PC-9 (cell line): ENCODE data around the gene CLDND2. TPM values are rescaled to one million over a fixed set of nuclear protein-coding genes. Genes with fewer than 3 reads are reported as not detected.

ENCODE experiments used
- BruUV-seq: library from RNA; stranded (reverse); fragments of 400-500 nt; replicated peaks from 2 replicates; lab custom pipeline; 2021; lab: Mats Ljungman, UMichigan
- CTCF ChIA-PET: fragments of 300-600 bp; sonication (Branson Sonifier 250); formaldehyde crosslinking; loops from one replicate; lab custom pipeline; 2022; ENCODE audit warnings: antibody characterized with exemption; lab: Charles Lee
- POLR2A ChIA-PET: fragments of 300-600 bp; sonication (Branson Sonifier 250); formaldehyde crosslinking; loops from one replicate; lab custom pipeline; 2022; ENCODE audit warnings: antibody characterized with exemption; ENCODE audit not compliant: unreplicated experiment; lab: Charles Lee
- DNase-seq, 2 experiments: peaks; one replicate each; pipeline versions ENCODE4 v3.0.0 to v3.0.0-alpha.2; 2015 to 2022; ENCODE audit warnings: mixed read lengths in 1 of 2
- H2AFZ ChIP-seq: fragments of 200-600 bp; sonication (generic); 2 replicates; pipeline ENCODE4 v1.8.1; 2017; ENCODE audit warnings: antibody characterized with exemption
- H3F3A ChIP-seq: fragments of 200-600 bp; sonication (generic); 2 replicates; pipeline ENCODE4 v1.8.1; 2017; ENCODE audit warnings: antibody characterized with exemption, mild to moderate bottlenecking, low read depth; ENCODE audit not compliant: insufficient read depth
- H3K27ac ChIP-seq: fragments of 200-600 bp; sonication (generic); 2 replicates; pipeline ENCODE4 v1.6.1; 2016; ENCODE audit warnings: mixed run types
- H3K27me3 ChIP-seq: fragments of 200-600 bp; sonication (generic); 2 replicates; pipeline ENCODE4 v1.6.1; 2016; ENCODE audit warnings: low read depth, mixed run types; ENCODE audit not compliant: insufficient read depth
- H3K36me3 ChIP-seq: fragments of 200-600 bp; sonication (generic); 2 replicates; pipeline ENCODE4 v1.6.1; 2016; ENCODE audit warnings: low read depth, mixed run types
- H3K4me1 ChIP-seq: fragments of 200-600 bp; sonication (generic); replicated peaks from 2 replicates; pipeline ENCODE4 v1.6.1; 2016; ENCODE audit warnings: mixed run types; ENCODE audit not compliant: insufficient read depth
- H3K4me2 ChIP-seq: fragments of 200-600 bp; sonication (generic); 2 replicates; pipeline ENCODE4 v1.6.1; 2017; ENCODE audit warnings: mixed run types
- H3K4me3 ChIP-seq: fragments of 200-600 bp; sonication (generic); 2 replicates; pipeline ENCODE4 v1.6.1; 2016; ENCODE audit warnings: mixed run types
- H3K79me2 ChIP-seq: fragments of 200-600 bp; sonication (generic); 2 replicates; pipeline ENCODE4 v1.6.1; 2017; ENCODE audit warnings: low read depth, mixed run types
- H3K9me2 ChIP-seq: fragments of 200-600 bp; sonication (generic); 2 replicates; pipeline ENCODE4 v1.8.1; 2017; ENCODE audit warnings: mild to moderate bottlenecking; ENCODE audit not compliant: insufficient read depth
- H3K9me3 ChIP-seq: fragments of 200-600 bp; sonication (generic); 2 replicates; pipeline ENCODE4 v1.8.1; 2016; ENCODE audit warnings: low read depth; ENCODE audit not compliant: insufficient read depth
- H4K20me1 ChIP-seq: fragments of 200-600 bp; sonication (generic); 2 replicates; pipeline ENCODE4 v1.8.1; 2017; ENCODE audit not compliant: insufficient read depth
- CTCF ChIP-seq: fragments of 200-600 bp; sonication (generic); conservative IDR thresholded peaks from 2 replicates; pipeline ENCODE4 v1.6.1; 2017; ENCODE audit warnings: mixed run types, antibody characterized with exemption, mild to moderate bottlenecking, moderate library complexity
- EZH2 ChIP-seq: fragments of 200-600 bp; sonication (generic); IDR thresholded peaks from 2 replicates; pipeline ENCODE4 v1.8.0; 2017; ENCODE audit warnings: antibody characterized with exemption, low read depth
- intact Hi-C: fragments of 100-400 bp; cut with micrococcal nuclease; formaldehyde crosslinking; loops from one replicate; pipeline ENCODE4 v1.10.0; 2022; ENCODE audit not compliant: unreplicated experiment
- total RNA-seq: library from RNA; stranded (reverse); gene quantifications from 2 replicates; pipeline ENCODE4 v1.2.3, GENCODE V29; 2021

Gene CLDND2
- total RNA-seq, 1 experiment from 2014 or later: 4.5 TPM

DNA sequence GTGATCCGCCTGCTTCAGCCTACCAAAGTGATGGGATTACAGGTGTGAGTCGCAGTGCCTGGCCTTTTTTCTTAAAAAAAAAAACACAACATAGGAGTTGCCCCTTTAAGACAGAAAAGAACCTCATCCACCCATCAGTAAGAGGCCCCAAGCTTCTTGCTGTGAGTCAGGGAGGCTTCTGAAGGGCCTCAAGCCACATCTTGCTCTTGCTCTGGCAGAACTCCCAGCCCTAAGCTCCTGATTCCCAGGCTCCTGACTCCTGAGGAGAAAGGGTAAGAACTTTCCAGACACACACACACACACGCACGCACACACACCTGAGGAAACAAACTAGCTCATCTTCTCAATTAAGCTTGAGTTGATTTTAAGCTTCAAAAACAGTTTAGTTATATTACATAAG is 9.5 kb downstream of the CLDND2 start:
- BruUV-seq: no TSS peak
- POLR2A ChIA-PET: interaction anchor here (0.6 kb wide), 1 partner anchor 1167 kb away, joined by 11 read pairs; no protein-coding TSS in a partner anchor
- DNase-seq: no peak
- Histone ChIP-seq H3K36me3 (no peaks in the 10 kb centered on the region), H3K4me1 (peaks cover 21% of the 10 kb centered on the region), H3K79me2 (peaks cover 25% of the 10 kb centered on the region), H3K4me3 (no peak overlapping the region), H3K9me2 (no peaks in the 10 kb centered on the region), H4K20me1 (peaks cover 14% of the 10 kb centered on the region; the same call in 1 of the 2 replicates), H3K4me2 (no peak overlapping the region), H3K27me3 (no peaks in the 10 kb centered on the region), H2AFZ (no peak overlapping the region), H3F3A (peaks cover 26% of the 10 kb centered on the region; the same call in 1 of the 2 replicates), H3K9me3 (no peaks in the 10 kb centered on the region), H3K27ac (no peak overlapping the region)
- intact Hi-C loops: no loop called here
- no peak for TF ChIP-seq EZH2
- no peak for TF ChIP-seq CTCF
- CTCF ChIA-PET: interaction anchor here (0.7 kb wide), 1 partner anchor 39 kb away, joined by 3 read pairs; no protein-coding TSS in a partner anchor

DNA sequence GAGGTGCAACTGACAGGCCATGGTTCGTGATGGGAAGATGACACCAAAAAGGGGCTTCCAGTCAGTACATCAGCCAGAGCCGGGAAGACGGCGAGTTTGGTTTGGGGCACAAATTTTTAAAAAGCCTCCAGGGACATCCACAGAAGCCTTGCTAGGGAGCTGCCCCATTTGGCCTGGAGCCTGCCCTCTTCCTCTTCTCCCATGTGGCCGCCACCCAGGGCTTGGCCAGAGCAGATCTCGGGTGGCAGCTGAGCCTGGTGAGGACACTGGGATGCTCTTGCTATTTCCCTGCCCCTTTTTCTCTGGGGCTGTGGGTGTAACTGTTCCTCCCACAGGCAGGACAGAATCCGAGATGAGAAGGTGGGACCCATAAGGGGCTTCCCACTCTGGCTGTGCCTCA is 10.9 kb downstream of the CLDND2 start:
- Histone ChIP-seq H4K20me1 (peaks cover 14% of the 10 kb centered on the region; the same call in 1 of the 2 replicates), H3K4me3 (no peak overlapping the region), H2AFZ (no peak overlapping the region), H3K27me3 (no peaks in the 10 kb centered on the region), H3K9me3 (no peaks in the 10 kb centered on the region), H3K4me2 (no peak overlapping the region), H3K4me1 (peaks cover 8% of the 10 kb centered on the region), H3K27ac (no peak overlapping the region), H3F3A (peaks cover 12% of the 10 kb centered on the region; the same call in 1 of the 2 replicates), H3K36me3 (no peaks in the 10 kb centered on the region), H3K9me2 (no peaks in the 10 kb centered on the region), H3K79me2 (peaks cover 15% of the 10 kb centered on the region; the same call in 1 of the 2 replicates)
- no TSS peak for BruUV-seq
- ChIA-PET CTCF (no interaction called here), POLR2A (no interaction called here)
- TF ChIP-seq CTCF: no peak
- TF ChIP-seq EZH2: no peak
- intact Hi-C loops: no loop called here
- no peak for DNase-seq

DNA sequence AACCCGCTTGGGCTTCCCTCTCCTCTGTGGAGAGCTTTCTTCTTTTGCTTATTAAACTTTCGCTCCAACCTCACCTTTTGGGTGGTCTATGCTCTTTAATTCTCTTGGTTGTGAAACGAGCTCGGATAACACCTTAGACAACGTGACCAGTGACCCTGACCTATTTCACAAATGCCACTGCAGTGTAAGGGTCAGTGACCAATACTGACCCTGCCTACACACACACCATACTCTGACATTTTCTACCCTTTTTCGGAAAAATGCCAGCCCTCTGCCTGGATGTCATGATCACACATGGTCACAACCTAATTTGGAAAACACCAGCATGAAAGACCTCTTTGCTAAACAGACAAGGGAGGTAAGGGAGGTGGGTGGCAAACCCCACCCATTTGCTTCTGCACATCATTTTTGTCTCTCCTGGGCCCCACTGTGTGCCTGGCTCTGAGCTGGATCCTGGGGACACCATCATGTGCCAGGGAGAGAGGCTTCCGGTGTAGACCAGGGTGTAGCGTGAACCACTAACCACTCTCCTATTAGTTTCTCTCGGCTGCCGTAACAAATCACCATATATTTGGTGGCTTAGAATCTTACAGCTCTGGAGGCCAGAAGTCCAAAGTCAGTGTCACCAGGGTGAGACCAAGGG is 12.5 kb downstream of the CLDND2 start:
- H3K4me3 ChIP-seq: no peak overlapping the region
- peaks cover 7% of the 10 kb centered on the region; the same call in 1 of the 2 replicates for H4K20me1 ChIP-seq
- no peaks in the 10 kb centered on the region for H3K4me1 ChIP-seq
- POLR2A ChIA-PET: no interaction called here
- peaks cover 9% of the 10 kb centered on the region for H3F3A ChIP-seq
- TF ChIP-seq CTCF: no peak
- no peak for TF ChIP-seq EZH2
- H3K79me2 ChIP-seq: 0 out of 2 replicates have a peak, but pooled peaks cover 7% of the 10 kb centered on the region
- H3K9me2 ChIP-seq: no peaks in the 10 kb centered on the region
- CTCF ChIA-PET: no interaction called here
- DNase-seq: no peak
- H2AFZ ChIP-seq: no peak overlapping the region
- no peak overlapping the region for H3K27ac ChIP-seq
- intact Hi-C loops: no loop called here
- H3K9me3 ChIP-seq: no peaks in the 10 kb centered on the region
- H3K4me2 ChIP-seq: no peak overlapping the region
- H3K36me3 ChIP-seq: no peaks in the 10 kb centered on the region
- H3K27me3 ChIP-seq: no peaks in the 10 kb centered on the region
- BruUV-seq: no TSS peak
